Prostate gland (tissue), 2 donors: ENCODE results near the gene TLX2. TPM values are rescaled to one million over a fixed set of nuclear protein-coding genes. Genes with fewer than 3 reads are reported as not detected.

Source experiments
- DNase-seq: peaks from one replicate; pipeline ENCODE4 v3.0.0-alpha.2; 2019; ENCODE audit warnings: low spot score
- H3K27ac ChIP-seq, 2 donors: fragments of 200-600 bp; sonication (generic); 2 replicates each; pipeline ENCODE4 v1.5.1; 2017 to 2019
- H3K27me3 ChIP-seq: fragments of 200-600 bp; sonication (generic); replicated peaks from 2 replicates; pipeline ENCODE4 v1.5.1; 2019; ENCODE audit not compliant: insufficient read depth
- H3K36me3 ChIP-seq, 2 donors: fragments of 200-600 bp; sonication (generic); 1 replicate in 1 of 2; 2 replicates in 1 of 2; pipeline versions ENCODE4 v1.5.1 to v1.8.1; 2017 to 2019
- H3K4me1 ChIP-seq: fragments of 200-600 bp; sonication (generic); replicated peaks from 2 replicates; pipeline ENCODE4 v1.5.1; 2019
- H3K4me3 ChIP-seq, 2 donors: fragments of 200-600 bp; sonication (generic); 2 replicates each; pipeline ENCODE4 v1.5.1; 2017 to 2019
- H3K9me3 ChIP-seq: fragments of 200-600 bp; sonication (generic); 2 replicates; pipeline ENCODE4 v1.5.1; 2017
- POLR2A ChIP-seq: fragments of 450-650 bp; IDR thresholded peaks from one replicate; pipeline ENCODE4 v1.6.1; 2016; ENCODE audit warnings: antibody characterized with exemption, mild to moderate bottlenecking
- POLR2AphosphoS5 ChIP-seq: sonication (generic); formaldehyde crosslinking; IDR thresholded peaks from one replicate; pipeline ENCODE4 v1.6.1; 2017; ENCODE audit warnings: antibody characterized with exemption
- WGBS: methylation state at CpG from one replicate; pipeline ENCODE4 v1.1.5; 2018; 5-methylcytosine and 5-hydroxymethylcytosine counted together
- intact Hi-C: fragments of 100-400 bp; cut with DNase I; formaldehyde crosslinking; loops from one replicate; pipeline ENCODE4 v1.14.2; 2022
- total RNA-seq, 2 donors: library from RNA; depleted of rRNA; stranded (reverse); fragments of >200 nt; gene quantifications; one replicate each; pipeline ENCODE4 v1.1.0, GENCODE V29; 2016
- TF ChIP-seq, protein P1 (sequence below), 4 experiments: fragments of 200-600 bp in 2 of 4; fragments of 450-650 bp in 2 of 4; sonication (generic) in 2 of 4; IDR thresholded peaks; 1 replicate in 3 of 4; 2 replicates in 1 of 4; pipeline ENCODE4 v1.5.1; 2016 to 2019; ENCODE audit warnings: antibody characterized with exemption in 4 of 4, mild to moderate bottlenecking in 2 of 4, moderate library complexity in 2 of 4

Gene TLX2
- total RNA-seq, 2 donors from 2014 or later = 0.97 TPM; not detected in 1

GRCh38 chr2:74474481-74474880, 39.8 kb upstream of the TLX2 start:
- TF ChIP-seq, protein P1, sequence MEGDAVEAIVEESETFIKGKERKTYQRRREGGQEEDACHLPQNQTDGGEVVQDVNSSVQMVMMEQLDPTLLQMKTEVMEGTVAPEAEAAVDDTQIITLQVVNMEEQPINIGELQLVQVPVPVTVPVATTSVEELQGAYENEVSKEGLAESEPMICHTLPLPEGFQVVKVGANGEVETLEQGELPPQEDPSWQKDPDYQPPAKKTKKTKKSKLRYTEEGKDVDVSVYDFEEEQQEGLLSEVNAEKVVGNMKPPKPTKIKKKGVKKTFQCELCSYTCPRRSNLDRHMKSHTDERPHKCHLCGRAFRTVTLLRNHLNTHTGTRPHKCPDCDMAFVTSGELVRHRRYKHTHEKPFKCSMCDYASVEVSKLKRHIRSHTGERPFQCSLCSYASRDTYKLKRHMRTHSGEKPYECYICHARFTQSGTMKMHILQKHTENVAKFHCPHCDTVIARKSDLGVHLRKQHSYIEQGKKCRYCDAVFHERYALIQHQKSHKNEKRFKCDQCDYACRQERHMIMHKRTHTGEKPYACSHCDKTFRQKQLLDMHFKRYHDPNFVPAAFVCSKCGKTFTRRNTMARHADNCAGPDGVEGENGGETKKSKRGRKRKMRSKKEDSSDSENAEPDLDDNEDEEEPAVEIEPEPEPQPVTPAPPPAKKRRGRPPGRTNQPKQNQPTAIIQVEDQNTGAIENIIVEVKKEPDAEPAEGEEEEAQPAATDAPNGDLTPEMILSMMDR (IDR thresholded peaks at IDR 0.05) = no peak
- TF ChIP-seq POLR2A (no peak), POLR2AphosphoS5 (no peak)
- H3K36me3 ChIP-seq = peaks cover 0 to 3% of the 10 kb centered on the region in 2 donors
- no peaks in the 10 kb centered on the region for H3K9me3 ChIP-seq
- no peak overlapping the region for H3K27ac ChIP-seq
- H3K4me3 ChIP-seq = no peak overlapping the region
- no peak for DNase-seq
- 92% methylated on average over 6 of the region's 6 CpGs for WGBS
- H3K27me3 ChIP-seq = no peaks in the 10 kb centered on the region
- intact Hi-C loops = no loop called here
- H3K4me1 ChIP-seq = no peaks in the 10 kb centered on the region

DNA sequence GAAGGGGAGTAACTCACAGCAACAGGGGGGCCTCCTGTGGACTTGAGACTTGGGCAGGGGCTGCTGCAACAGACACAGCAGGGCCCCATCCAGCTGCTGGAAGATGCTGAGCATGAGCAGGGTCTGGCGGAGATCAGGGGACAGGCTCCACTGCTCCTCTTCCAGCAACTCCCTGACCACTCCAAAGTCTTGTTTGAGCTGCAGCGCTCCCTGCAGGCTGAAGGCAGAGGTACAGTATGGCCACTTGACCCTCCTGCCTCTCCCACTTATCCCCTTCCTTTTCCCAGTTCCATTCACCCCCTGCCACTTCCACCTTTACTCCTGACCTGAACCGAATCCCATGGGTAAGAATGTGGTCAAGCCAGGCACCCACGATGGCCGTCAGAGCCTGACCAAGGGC, 39.4 kb upstream of the TLX2 start:
- intact Hi-C loops = no loop called here
- DNase-seq = no peak
- H3K27ac ChIP-seq = no peak overlapping the region
- no peaks in the 10 kb centered on the region for H3K9me3 ChIP-seq
- WGBS = 90% methylated on average over 5 of the region's 5 CpGs
- H3K27me3 ChIP-seq = no peaks in the 10 kb centered on the region
- no peak overlapping the region for H3K4me3 ChIP-seq
- H3K4me1 ChIP-seq = no peaks in the 10 kb centered on the region
- peaks cover 0 to 3% of the 10 kb centered on the region in 2 donors for H3K36me3 ChIP-seq
- TF ChIP-seq POLR2A = no peak
- no peak for TF ChIP-seq POLR2AphosphoS5
- TF ChIP-seq, protein P1 (IDR thresholded peaks at IDR 0.05) = no peak

GRCh38 chr2:74481431-74481830, 32.8 kb upstream of the TLX2 start:
- no peaks in the 10 kb centered on the region for H3K27me3 ChIP-seq
- TF ChIP-seq POLR2AphosphoS5 (no peak), POLR2A (no peak)
- TF ChIP-seq, protein P1 (IDR thresholded peaks at IDR 0.05) = no peak
- H3K36me3 ChIP-seq = no peaks in the 10 kb centered on the region
- 36% methylated on average over 3 of the region's 3 CpGs for WGBS
- H3K27ac ChIP-seq = peak overlapping the region in 1 of 2 donors; percentile 90
- peaks cover 13% of the 10 kb centered on the region for H3K4me1 ChIP-seq
- DNase-seq = no peak
- H3K9me3 ChIP-seq = no peaks in the 10 kb centered on the region
- peak overlapping the region; percentile 74 to 84 for H3K4me3 ChIP-seq
- intact Hi-C loops = no loop called here

GRCh38 chr2:74481961-74482800, 32.1 kb upstream of the TLX2 start:
- Histone ChIP-seq H3K36me3 (no peaks in the 10 kb centered on the region), H3K27ac (peak overlapping the region; percentile 83 to 90), H3K4me1 (peaks cover 13% of the 10 kb centered on the region), H3K4me3 (peak overlapping the region; percentile 74 to 84), H3K27me3 (no peaks in the 10 kb centered on the region), H3K9me3 (no peaks in the 10 kb centered on the region)
- TF ChIP-seq, protein P1 (IDR thresholded peaks at IDR 0.05) = no peak
- TF ChIP-seq POLR2AphosphoS5 (no peak), POLR2A (no peak)
- 2% methylated on average over 40 of the region's 80 CpGs for WGBS
- intact Hi-C loops = loop anchor here (2.0 kb wide), 1 partner anchor 105 kb away; no protein-coding TSS in a partner anchor
- no peak for DNase-seq
